Panc1 (cell line): ENCODE measurements around the gene PEX10. TPM values are rescaled to one million over a fixed set of nuclear protein-coding genes. Genes with fewer than 3 reads are reported as not detected.

Source experiments
- ATAC-seq: fragments of 200-7000 bp; cut with Tn5 transposase; 2 replicates; pipeline ENCODE4 v1.9.1; 2020; ENCODE audit warnings: mild to moderate bottlenecking, moderate library complexity
- BruUV-seq: library from RNA; stranded (reverse); fragments of 400-500 nt; replicated peaks from 2 replicates; lab custom pipeline; 2021; lab: Mats Ljungman, UMichigan
- CTCF ChIA-PET: fragments of 300-600 bp; sonication (Branson Sonifier 250); formaldehyde crosslinking; loops from one replicate; lab custom pipeline; 2022; ENCODE audit warnings: antibody characterized with exemption; lab: Charles Lee
- POLR2A ChIA-PET: fragments of 300-600 bp; sonication (Branson Sonifier 250); formaldehyde crosslinking; loops from one replicate; lab custom pipeline; 2022; ENCODE audit warnings: antibody characterized with exemption; lab: Charles Lee
- DNase-seq: peaks from one replicate; pipeline ENCODE4 v3.0.0-alpha.2; 2010; ENCODE audit warnings: low read depth, low spot score
- H3K27ac ChIP-seq: 2 replicates; pipeline ENCODE4 v1.5.1; 2011; ENCODE audit warnings: mild to moderate bottlenecking, low read length, inconsistent platforms
- H3K27me3 ChIP-seq: fragments of 200-500 bp; sonication (Bioruptor generic); 2 replicates; pipeline ENCODE4 v1.6.0; 2014; ENCODE audit warnings: low read length, inconsistent platforms; ENCODE audit not compliant: control insufficient read depth, insufficient read depth
- H3K36me3 ChIP-seq: fragments of 200-500 bp; sonication (Bioruptor generic); 2 replicates; pipeline ENCODE4 v1.5.1; 2014; ENCODE audit warnings: inconsistent platforms, mild to moderate bottlenecking, low read length, moderate library complexity; ENCODE audit not compliant: control insufficient read depth, insufficient read depth
- H3K4me1 ChIP-seq: 2 replicates; pipeline ENCODE4 v1.5.1; 2011; ENCODE audit warnings: inconsistent platforms, mild to moderate bottlenecking, low read length, moderate library complexity; ENCODE audit not compliant: control insufficient read depth, insufficient read depth
- H3K4me3 ChIP-seq, 2 experiments: 2 replicates each; pipeline ENCODE4 v1.5.1; 2011 to 2012; ENCODE audit warnings: low read depth in 2 of 2, low read length in 2 of 2, mild to moderate bottlenecking in 2 of 2, inconsistent platforms in 1 of 2, moderate library complexity in 1 of 2
- H3K9me3 ChIP-seq: fragments of 200-500 bp; sonication (Bioruptor generic); 2 replicates; pipeline ENCODE4 v1.5.1; 2014; ENCODE audit warnings: low read depth, mild to moderate bottlenecking, inconsistent platforms, low read length, moderate library complexity; ENCODE audit not compliant: control insufficient read depth, insufficient read depth
- POLR2AphosphoS5 ChIP-seq: IDR thresholded peaks from 2 replicates; pipeline ENCODE4 v1.6.1; 2012; ENCODE audit warnings: mild to moderate bottlenecking, low read depth, low read length, moderate library complexity
- SIN3A ChIP-seq: IDR thresholded peaks from 2 replicates; pipeline ENCODE4 v1.6.1; 2012; ENCODE audit warnings: low read depth, mild to moderate bottlenecking, low read length, moderate library complexity, borderline replicate concordance; ENCODE audit not compliant: insufficient read depth
- TCF7L2 ChIP-seq: IDR thresholded peaks from 2 replicates; pipeline ENCODE4 v1.6.1; 2011; ENCODE audit warnings: mild to moderate bottlenecking, low read depth, low read length, inconsistent platforms
- in situ Hi-C: cut with HindIII; loops from 2 replicates; pipeline ENCODE4 v1.10.0; 2016; ENCODE audit warnings: low sequenced_read_pairs, low pct_unique_long_range_greater_than_20kb
- intact Hi-C: fragments of 100-400 bp; cut with micrococcal nuclease; formaldehyde crosslinking; loops from one replicate; pipeline ENCODE4 v1.10.0; 2022; ENCODE audit not compliant: unreplicated experiment
- total RNA-seq: library from RNA; stranded (reverse); gene quantifications from one replicate; pipeline ENCODE4 v1.2.1, GENCODE V29; 2021; ENCODE audit not compliant: unreplicated experiment
- TF ChIP-seq, protein P1 (sequence below): fragments of 450-650 bp; IDR thresholded peaks from 2 replicates; pipeline ENCODE4 v1.5.1; 2017; ENCODE audit warnings: mild to moderate bottlenecking
- TF ChIP-seq, protein P2 (sequence below), 2 experiments: IDR thresholded peaks; 2 replicates each; pipeline ENCODE4 v1.6.1; 2011 to 2012; ENCODE audit warnings: low read depth in 2 of 2, control low read depth in 1 of 2, low read length in 1 of 2, mild to moderate bottlenecking in 1 of 2, moderate library complexity in 1 of 2; ENCODE audit not compliant: insufficient read depth in 1 of 2

PEX10 gene
- total RNA-seq, 1 experiment from 2014 or later: 49.8 TPM

DNA sequence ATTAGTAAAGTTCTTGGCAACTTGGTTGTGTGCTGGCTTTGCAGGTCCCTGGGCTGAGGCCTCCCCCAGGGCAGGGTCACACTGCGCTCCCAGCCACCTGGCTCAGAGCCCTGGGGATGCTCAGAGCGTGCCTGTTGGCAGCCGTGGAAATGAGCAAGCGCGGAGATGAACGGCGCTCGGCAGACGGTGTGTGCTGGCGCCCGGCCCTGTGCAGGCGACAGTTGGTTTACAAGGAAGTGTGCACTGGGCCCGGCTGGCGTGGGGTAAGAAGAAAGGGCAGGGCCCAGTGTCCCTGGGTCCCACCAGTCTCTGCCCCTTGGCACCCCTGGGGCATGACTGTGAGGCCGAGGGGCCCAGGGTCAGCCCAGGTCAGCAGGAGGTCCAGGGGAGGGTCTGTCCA is 25.7 kb upstream of the PEX10 start:
- intact Hi-C loops: no loop called here
- in situ Hi-C loops: no loop called here
- ChIA-PET POLR2A (no interaction called here), CTCF (no interaction called here)
- H3K36me3 ChIP-seq: no peaks in the 10 kb centered on the region
- H3K4me3 ChIP-seq: no peak overlapping the region
- H3K4me1 ChIP-seq: peaks cover 16% of the 10 kb centered on the region
- H3K27me3 ChIP-seq: no peaks in the 10 kb centered on the region
- DNase-seq (no peak), ATAC-seq (no peak)
- H3K27ac ChIP-seq: no peak overlapping the region
- H3K9me3 ChIP-seq: no peaks in the 10 kb centered on the region
- BruUV-seq: no TSS peak
- TF ChIP-seq, protein P1, sequence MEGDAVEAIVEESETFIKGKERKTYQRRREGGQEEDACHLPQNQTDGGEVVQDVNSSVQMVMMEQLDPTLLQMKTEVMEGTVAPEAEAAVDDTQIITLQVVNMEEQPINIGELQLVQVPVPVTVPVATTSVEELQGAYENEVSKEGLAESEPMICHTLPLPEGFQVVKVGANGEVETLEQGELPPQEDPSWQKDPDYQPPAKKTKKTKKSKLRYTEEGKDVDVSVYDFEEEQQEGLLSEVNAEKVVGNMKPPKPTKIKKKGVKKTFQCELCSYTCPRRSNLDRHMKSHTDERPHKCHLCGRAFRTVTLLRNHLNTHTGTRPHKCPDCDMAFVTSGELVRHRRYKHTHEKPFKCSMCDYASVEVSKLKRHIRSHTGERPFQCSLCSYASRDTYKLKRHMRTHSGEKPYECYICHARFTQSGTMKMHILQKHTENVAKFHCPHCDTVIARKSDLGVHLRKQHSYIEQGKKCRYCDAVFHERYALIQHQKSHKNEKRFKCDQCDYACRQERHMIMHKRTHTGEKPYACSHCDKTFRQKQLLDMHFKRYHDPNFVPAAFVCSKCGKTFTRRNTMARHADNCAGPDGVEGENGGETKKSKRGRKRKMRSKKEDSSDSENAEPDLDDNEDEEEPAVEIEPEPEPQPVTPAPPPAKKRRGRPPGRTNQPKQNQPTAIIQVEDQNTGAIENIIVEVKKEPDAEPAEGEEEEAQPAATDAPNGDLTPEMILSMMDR: no peak
- TF ChIP-seq, protein P2, sequence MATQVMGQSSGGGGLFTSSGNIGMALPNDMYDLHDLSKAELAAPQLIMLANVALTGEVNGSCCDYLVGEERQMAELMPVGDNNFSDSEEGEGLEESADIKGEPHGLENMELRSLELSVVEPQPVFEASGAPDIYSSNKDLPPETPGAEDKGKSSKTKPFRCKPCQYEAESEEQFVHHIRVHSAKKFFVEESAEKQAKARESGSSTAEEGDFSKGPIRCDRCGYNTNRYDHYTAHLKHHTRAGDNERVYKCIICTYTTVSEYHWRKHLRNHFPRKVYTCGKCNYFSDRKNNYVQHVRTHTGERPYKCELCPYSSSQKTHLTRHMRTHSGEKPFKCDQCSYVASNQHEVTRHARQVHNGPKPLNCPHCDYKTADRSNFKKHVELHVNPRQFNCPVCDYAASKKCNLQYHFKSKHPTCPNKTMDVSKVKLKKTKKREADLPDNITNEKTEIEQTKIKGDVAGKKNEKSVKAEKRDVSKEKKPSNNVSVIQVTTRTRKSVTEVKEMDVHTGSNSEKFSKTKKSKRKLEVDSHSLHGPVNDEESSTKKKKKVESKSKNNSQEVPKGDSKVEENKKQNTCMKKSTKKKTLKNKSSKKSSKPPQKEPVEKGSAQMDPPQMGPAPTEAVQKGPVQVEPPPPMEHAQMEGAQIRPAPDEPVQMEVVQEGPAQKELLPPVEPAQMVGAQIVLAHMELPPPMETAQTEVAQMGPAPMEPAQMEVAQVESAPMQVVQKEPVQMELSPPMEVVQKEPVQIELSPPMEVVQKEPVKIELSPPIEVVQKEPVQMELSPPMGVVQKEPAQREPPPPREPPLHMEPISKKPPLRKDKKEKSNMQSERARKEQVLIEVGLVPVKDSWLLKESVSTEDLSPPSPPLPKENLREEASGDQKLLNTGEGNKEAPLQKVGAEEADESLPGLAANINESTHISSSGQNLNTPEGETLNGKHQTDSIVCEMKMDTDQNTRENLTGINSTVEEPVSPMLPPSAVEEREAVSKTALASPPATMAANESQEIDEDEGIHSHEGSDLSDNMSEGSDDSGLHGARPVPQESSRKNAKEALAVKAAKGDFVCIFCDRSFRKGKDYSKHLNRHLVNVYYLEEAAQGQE (IDR thresholded peaks at IDR 0.05; ENCODE audit: insufficient read depth in 1 of 2, low read depth in 2 of 2, low read length in 1 of 2): no peak
- TF ChIP-seq POLR2AphosphoS5 (no peak), SIN3A (no peak), TCF7L2 (no peak)

DNA sequence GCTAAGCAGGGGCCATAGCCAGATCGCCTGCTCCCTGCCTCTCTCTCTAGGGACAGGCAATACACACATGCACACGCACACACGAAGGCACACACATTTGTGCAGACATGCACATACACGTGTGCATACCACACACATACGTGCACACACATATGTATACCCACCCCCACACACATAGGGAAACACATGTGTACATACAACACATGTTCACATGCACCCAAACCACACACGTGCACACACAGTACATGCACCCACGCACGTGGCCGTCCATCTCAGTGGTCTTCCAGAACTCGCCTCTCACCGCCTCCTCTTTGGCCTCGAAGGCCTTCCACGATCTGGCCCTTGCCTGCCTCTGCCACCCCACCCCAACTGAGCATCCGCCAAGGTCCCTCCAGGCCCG is 25.3 kb upstream of the PEX10 start:
- Histone ChIP-seq H3K27ac (no peak overlapping the region), H3K9me3 (no peaks in the 10 kb centered on the region), H3K27me3 (no peaks in the 10 kb centered on the region), H3K4me1 (peaks cover 12% of the 10 kb centered on the region), H3K4me3 (no peak overlapping the region), H3K36me3 (no peaks in the 10 kb centered on the region)
- ChIA-PET CTCF (no interaction called here), POLR2A (no interaction called here)
- intact Hi-C loops: no loop called here
- TF ChIP-seq TCF7L2 (no peak), POLR2AphosphoS5 (no peak)
- TF ChIP-seq, protein P2 (IDR thresholded peaks at IDR 0.05; ENCODE audit: insufficient read depth in 1 of 2, low read depth in 2 of 2, low read length in 1 of 2): no peak
- BruUV-seq: no TSS peak
- in situ Hi-C loops: no loop called here
- ATAC-seq: no peak
- DNase-seq: no peak
